NT2/D1 (cell line): ENCODE data around the gene IQSEC1.

ENCODE experiments used
- YY1 ChIP-seq: IDR thresholded peaks from 2 replicates; pipeline ENCODE4 v1.6.1; 2011; ENCODE audit not compliant: insufficient read length, insufficient read depth
- ZNF274 ChIP-seq: IDR thresholded peaks from 2 replicates; pipeline ENCODE4 v1.6.1; 2011; ENCODE audit warnings: mild to moderate bottlenecking, low read depth, low read length

GRCh38 chr3:12869035-12869621, 204.1 kb downstream of the IQSEC1 start:
- TF ChIP-seq ZNF274 (no peak), YY1 (no peak)
